CD4-positive, alpha-beta memory T cell (primary cell): ENCODE data around the gene ZMIZ1. TPM values are rescaled to one million over a fixed set of nuclear protein-coding genes. Genes with fewer than 3 reads are reported as not detected.

Experiments
- CTCF ChIA-PET: fragments of 350-600 bp; sonication (Branson Sonifier 250); formaldehyde crosslinking; loops from one replicate; lab custom pipeline; 2021; ENCODE audit warnings: inconsistent platforms; ENCODE audit not compliant: partially characterized antibody; lab: Charles Lee
- POLR2A ChIA-PET: fragments of 350-600 bp; sonication (Branson Sonifier 250); formaldehyde crosslinking; loops from one replicate; lab custom pipeline; 2021; ENCODE audit not compliant: partially characterized antibody; lab: Charles Lee
- DNase-seq, 5 donors: peaks; one replicate each; pipeline versions ENCODE4 v3.0.0 to v3.0.0-alpha.2; 2020 to 2022; ENCODE audit warnings: mixed read lengths in 1 of 5
- H3K27ac ChIP-seq: one replicate; pipeline ENCODE4 v1.7.0; 2013; ENCODE audit warnings: low read depth, low read length
- H3K27me3 ChIP-seq: 2 replicates; pipeline ENCODE4 v1.7.0; 2013; ENCODE audit warnings: mild to moderate bottlenecking, low read length, moderate library complexity; ENCODE audit not compliant: insufficient read depth
- H3K36me3 ChIP-seq: 2 replicates; pipeline ENCODE4 v1.7.0; 2013; ENCODE audit warnings: mild to moderate bottlenecking, low read length, moderate library complexity; ENCODE audit not compliant: insufficient read depth
- H3K4me1 ChIP-seq: 2 replicates; pipeline ENCODE4 v1.7.0; 2013; ENCODE audit warnings: mild to moderate bottlenecking, low read length, moderate library complexity; ENCODE audit not compliant: insufficient read depth
- H3K4me3 ChIP-seq, 2 donors: one replicate each; pipeline ENCODE4 v1.7.0; 2013; ENCODE audit warnings: low read length in 2 of 2, mild to moderate bottlenecking in 1 of 2
- H3K9me3 ChIP-seq, 2 donors: one replicate each; pipeline ENCODE4 v1.7.0; 2013; ENCODE audit warnings: low read length in 2 of 2, control low read depth in 1 of 2; ENCODE audit not compliant: control insufficient read depth in 1 of 2
- H3K27ac Mint-ChIP-seq, 7 donors: one replicate each; pipeline ENCODE4 v1.8.0; 2020 to 2021; ENCODE audit warnings: mixed read lengths in 7 of 7, mild to moderate bottlenecking in 6 of 7, inconsistent platforms in 3 of 7, moderate library complexity in 3 of 7
- H3K27me3 Mint-ChIP-seq, 2 donors: one replicate each; pipeline ENCODE4 v1.8.0; 2020 to 2021; ENCODE audit warnings: mixed read lengths in 2 of 2
- H3K36me3 Mint-ChIP-seq, 2 donors: one replicate each; pipeline ENCODE4 v1.8.0; 2020 to 2021; ENCODE audit warnings: mixed read lengths in 2 of 2, inconsistent platforms in 1 of 2, mild to moderate bottlenecking in 1 of 2
- H3K4me1 Mint-ChIP-seq, 4 donors: one replicate each; pipeline ENCODE4 v1.8.0; 2020 to 2021; ENCODE audit warnings: mixed read lengths in 4 of 4, mild to moderate bottlenecking in 1 of 4
- H3K4me3 Mint-ChIP-seq, 8 donors: one replicate each; pipeline ENCODE4 v1.8.0; 2020 to 2021; ENCODE audit warnings: mixed read lengths in 8 of 8, mild to moderate bottlenecking in 7 of 8, moderate library complexity in 6 of 8, inconsistent platforms in 3 of 8
- H3K9me3 Mint-ChIP-seq, 8 donors: one replicate each; pipeline ENCODE4 v1.8.0; 2020 to 2021; ENCODE audit warnings: mixed read lengths in 8 of 8, mild to moderate bottlenecking in 5 of 8, inconsistent platforms in 3 of 8, moderate library complexity in 1 of 8
- intact Hi-C: fragments of 100-400 bp; cut with micrococcal nuclease; formaldehyde crosslinking; loops from one replicate; pipeline ENCODE4 v1.15.1; 2023
- polyA plus RNA-seq, 2 donors: library from polyadenylated mRNA; unstranded; fragments of 300-500 nt; fragmentation: Illumina TruSeq; gene quantifications; one replicate each; pipeline ENCODE4 v1.2.3, GENCODE V29; 2021
- total RNA-seq, 2 experiments: library from RNA; stranded (reverse); gene quantifications; one replicate each; pipeline ENCODE4 v1.2.3, GENCODE V29; 2021

The ZMIZ1 gene
- total and polyA plus RNA-seq, 4 experiments from 2014 or later: 0.58 to 25.4 (median 14.0) TPM

GRCh38 chr10:79299397-79300241 lies 230.9 kb downstream of the ZMIZ1 start:
- H3K4me1 ChIP-seq: no peaks in the 10 kb centered on the region
- no peaks in the 10 kb centered on the region for H3K27me3 ChIP-seq
- Mint-ChIP-seq H3K4me1 (peaks cover 0 to 1% (median 0%) of the 10 kb centered on the region in 4 donors), H3K4me3 (no peak overlapping the region), H3K27ac (peak overlapping the region in 1 of 7 donors; percentile 59), H3K36me3 (peaks cover 46 to 62% of the 10 kb centered on the region in 2 donors), H3K27me3 (no peaks in the 10 kb centered on the region), H3K9me3 (no peaks in the 10 kb centered on the region)
- intact Hi-C loops: no loop called here
- no peak for DNase-seq
- H3K36me3 ChIP-seq: peaks cover 39% of the 10 kb centered on the region
- POLR2A ChIA-PET: interaction anchor here (1.0 kb wide), 1 partner anchor 13 kb away, joined by 3 read pairs; no protein-coding TSS in a partner anchor
- CTCF ChIA-PET: no interaction called here
- no peak overlapping the region for H3K4me3 ChIP-seq
- no peaks in the 10 kb centered on the region for H3K9me3 ChIP-seq
- no peak overlapping the region for H3K27ac ChIP-seq

- Mint-ChIP-seq H3K4me1 (no peaks in the 10 kb centered on the region), H3K27ac (peak overlapping the region in 1 of 7 donors; percentile 43), H3K27me3 (no peaks in the 10 kb centered on the region), H3K4me3 (no peak overlapping the region), H3K36me3 (peaks cover 44 to 61% of the 10 kb centered on the region in 2 donors), H3K9me3 (no peaks in the 10 kb centered on the region)
- no peaks in the 10 kb centered on the region for H3K27me3 ChIP-seq
- H3K4me1 ChIP-seq: no peaks in the 10 kb centered on the region
- H3K4me3 ChIP-seq: no peak overlapping the region
- ChIA-PET CTCF (no interaction called here), POLR2A (interaction anchor here (1.0 kb wide), 1 partner anchor 14 kb away, joined by 3 read pairs; no protein-coding TSS in a partner anchor)
- peaks cover 39% of the 10 kb centered on the region for H3K36me3 ChIP-seq
- no peak overlapping the region for H3K27ac ChIP-seq
- no peaks in the 10 kb centered on the region for H3K9me3 ChIP-seq
- intact Hi-C loops: no loop called here
- DNase-seq: no peak
These were observed 231.9 kb downstream of the ZMIZ1 start for GRCh38 chr10:79300711-79301110.

- ChIA-PET CTCF (interaction anchor here (0.9 kb wide), 1 partner anchor 42 kb away, joined by 4 read pairs; no protein-coding TSS in a partner anchor), POLR2A (interaction anchor here (1.3 kb wide), 1 partner anchor 44 kb away, joined by 3 read pairs; no protein-coding TSS in a partner anchor)
- H3K9me3 ChIP-seq: no peaks in the 10 kb centered on the region
- H3K27me3 ChIP-seq: no peaks in the 10 kb centered on the region
- Mint-ChIP-seq H3K36me3 (peaks cover 32 to 60% of the 10 kb centered on the region in 2 donors), H3K27ac (peak overlapping the region in 2 of 7 donors; percentile 65 to 68), H3K4me3 (no peak overlapping the region), H3K27me3 (no peaks in the 10 kb centered on the region), H3K4me1 (no peaks in the 10 kb centered on the region), H3K9me3 (no peaks in the 10 kb centered on the region)
- peaks cover 39% of the 10 kb centered on the region for H3K36me3 ChIP-seq
- DNase-seq: no peak
- no peaks in the 10 kb centered on the region for H3K4me1 ChIP-seq
- no peak overlapping the region for H3K4me3 ChIP-seq
- H3K27ac ChIP-seq: no peak overlapping the region
- intact Hi-C loops: no loop called here
These were observed 233.2 kb downstream of the ZMIZ1 start for GRCh38 chr10:79301754-79302530.

GRCh38 chr10:79303631-79304478 lies 235.1 kb downstream of the ZMIZ1 start:
- Histone ChIP-seq H3K27ac (no peak overlapping the region), H3K9me3 (no peaks in the 10 kb centered on the region), H3K27me3 (no peaks in the 10 kb centered on the region), H3K4me1 (no peaks in the 10 kb centered on the region), H3K4me3 (no peak overlapping the region), H3K36me3 (peaks cover 35% of the 10 kb centered on the region)
- Mint-ChIP-seq H3K4me1 (no peaks in the 10 kb centered on the region), H3K4me3 (no peak overlapping the region), H3K36me3 (peaks cover 34 to 63% of the 10 kb centered on the region in 2 donors), H3K27ac (peak overlapping the region in 1 of 7 donors; percentile 29), H3K9me3 (no peaks in the 10 kb centered on the region), H3K27me3 (no peaks in the 10 kb centered on the region)
- ChIA-PET CTCF (interaction anchor here (0.5 kb wide), 1 partner anchor 164 kb away, joined by 4 read pairs; no protein-coding TSS in a partner anchor), POLR2A (interaction anchor here (0.9 to 1.3 kb wide), 2 partner anchors 19 to 42 kb away, joined by 3 read pairs; no protein-coding TSS in a partner anchor)
- intact Hi-C loops: no loop called here
- no peak for DNase-seq

GRCh38 chr10:79304479-79305087 lies 235.8 kb downstream of the ZMIZ1 start:
- no peak for DNase-seq
- Mint-ChIP-seq H3K4me1 (no peaks in the 10 kb centered on the region), H3K27me3 (no peaks in the 10 kb centered on the region), H3K4me3 (no peak overlapping the region), H3K9me3 (no peaks in the 10 kb centered on the region), H3K36me3 (peaks cover 35 to 65% of the 10 kb centered on the region in 2 donors), H3K27ac (peak overlapping the region in 1 of 7 donors; percentile 55)
- no peaks in the 10 kb centered on the region for H3K9me3 ChIP-seq
- H3K27me3 ChIP-seq: no peaks in the 10 kb centered on the region
- intact Hi-C loops: no loop called here
- H3K4me1 ChIP-seq: no peaks in the 10 kb centered on the region
- peaks cover 35% of the 10 kb centered on the region for H3K36me3 ChIP-seq
- H3K4me3 ChIP-seq: no peak overlapping the region
- ChIA-PET CTCF (interaction anchor here (0.5 kb wide), 1 partner anchor 163 kb away, joined by 4 read pairs; no protein-coding TSS in a partner anchor), POLR2A (interaction anchor here (0.9 kb wide), 1 partner anchor 18 kb away, joined by 3 read pairs; no protein-coding TSS in a partner anchor)
- no peak overlapping the region for H3K27ac ChIP-seq

GRCh38 chr10:79305515-79305914 lies 236.7 kb downstream of the ZMIZ1 start:
- intact Hi-C loops: no loop called here
- no peaks in the 10 kb centered on the region for H3K9me3 Mint-ChIP-seq
- H3K27ac Mint-ChIP-seq: no peak overlapping the region
- H3K4me1 Mint-ChIP-seq: no peaks in the 10 kb centered on the region
- H3K27me3 Mint-ChIP-seq: no peaks in the 10 kb centered on the region
- Histone ChIP-seq H3K4me3 (no peak overlapping the region), H3K36me3 (peaks cover 27% of the 10 kb centered on the region), H3K27ac (no peak overlapping the region), H3K27me3 (no peaks in the 10 kb centered on the region), H3K4me1 (no peaks in the 10 kb centered on the region), H3K9me3 (no peaks in the 10 kb centered on the region)
- H3K36me3 Mint-ChIP-seq: peaks cover 30 to 58% of the 10 kb centered on the region in 2 donors
- DNase-seq: no peak
- ChIA-PET CTCF (no interaction called here), POLR2A (no interaction called here)
- H3K4me3 Mint-ChIP-seq: no peak overlapping the region
